NCI-H1694 treated with DMSO at 0.1 percent for 48 hours (cell line): ENCODE measurements around the gene CDH4.

Experiments
- DNase-seq: peaks from one replicate; lab custom pipeline; 2025; lab: John Stamatoyannopoulos, UW

CDH4 gene

GRCh38 chr20:61861858-61862257 is 609.8 kb downstream of the CDH4 start:
- DNase-seq: no peak

- no peak for DNase-seq
These were observed 610.8 kb downstream of the CDH4 start for GRCh38 chr20:61862881-61863280.

GRCh38 chr20:61864481-61864880 is 612.4 kb downstream of the CDH4 start:
- no peak for DNase-seq

GRCh38 chr20:61865353-61865752 is 613.3 kb downstream of the CDH4 start:
- no peak for DNase-seq

- no peak for DNase-seq
These were observed 614.1 kb downstream of the CDH4 start for GRCh38 chr20:61866165-61866564.

- DNase-seq: no peak
These were observed 615.9 kb downstream of the CDH4 start for GRCh38 chr20:61868006-61868405.

GRCh38 chr20:61868466-61869090 is 616.5 kb downstream of the CDH4 start:
- no peak for DNase-seq

- DNase-seq: no peak
These were observed 617.9 kb downstream of the CDH4 start for GRCh38 chr20:61869750-61870507.

- DNase-seq: no peak
These were observed 619.1 kb downstream of the CDH4 start for GRCh38 chr20:61871160-61871559.

GRCh38 chr20:61871913-61872312 is 619.9 kb downstream of the CDH4 start:
- no peak for DNase-seq

- no peak for DNase-seq
These were observed 620.4 kb downstream of the CDH4 start for GRCh38 chr20:61872371-61872900.

GRCh38 chr20:61873651-61874420 is 621.8 kb downstream of the CDH4 start:
- DNase-seq: no peak

GRCh38 chr20:61874421-61875068 is 622.5 kb downstream of the CDH4 start:
- no peak for DNase-seq

GRCh38 chr20:61875221-61875885 is 623.3 kb downstream of the CDH4 start:
- DNase-seq: no peak

GRCh38 chr20:61875996-61876395 is 623.9 kb downstream of the CDH4 start:
- DNase-seq: no peak

- DNase-seq: no peak
These were observed 625.1 kb downstream of the CDH4 start for GRCh38 chr20:61876952-61877728.

GRCh38 chr20:61877776-61878477 is 625.9 kb downstream of the CDH4 start:
- DNase-seq: no peak

- DNase-seq: no peak
These were observed 626.6 kb downstream of the CDH4 start for GRCh38 chr20:61878478-61879302.

GRCh38 chr20:61879303-61879620 is 627.2 kb downstream of the CDH4 start:
- no peak for DNase-seq
